Stimulated activated CD4-positive, alpha-beta T cell treated with anti-CD3 and anti-CD28 coated beads, Interleukin-2, amount 100 ng/mL, for 4 hours (primary cell): Measurements from ENCODE around the gene ADM2.

Experiments used
- DNase-seq: peaks from one replicate; pipeline ENCODE4 v3.0.0-alpha.2; 2020; ENCODE audit warnings: low read depth

The ADM2 gene

GRCh38 chr22:50485221-50486131, 4.1 kb downstream of the ADM2 start:
- no peak for DNase-seq

- no peak for DNase-seq
Measured at GRCh38 chr22:50486561-50487289, 5.4 kb downstream of the ADM2 start, which contains the start of gene MIOX. TSS of gene MIOX (plus strand) at chr22:50486859. CDS start at chr22:50486898, 39 bp downstream.

GRCh38 chr22:50487290-50488005, 6.1 kb downstream of the ADM2 start:
- DNase-seq: no peak

GRCh38 chr22:50488006-50488677, 6.8 kb downstream of the ADM2 start:
- no peak for DNase-seq

- DNase-seq: no peak
Measured at GRCh38 chr22:50488886-50489285, 7.5 kb downstream of the ADM2 start.

- no peak for DNase-seq
Measured at GRCh38 chr22:50489363-50490243, 8.3 kb downstream of the ADM2 start.

GRCh38 chr22:50490531-50491308, 9.4 kb downstream of the ADM2 start:
- DNase-seq: no peak

- DNase-seq: no peak
Measured at GRCh38 chr22:50497093-50497492, 15.8 kb downstream of the ADM2 start.

- peak; percentile 57 for DNase-seq
Measured at GRCh38 chr22:50498322-50498890, 17.1 kb downstream of the ADM2 start.

- DNase-seq: no peak
Measured at GRCh38 chr22:50500452-50500851, 19.1 kb downstream of the ADM2 start.

GRCh38 chr22:50502096-50502495, 20.8 kb downstream of the ADM2 start:
- no peak for DNase-seq

GRCh38 chr22:50502628-50503474, 21.5 kb downstream of the ADM2 start:
- DNase-seq: no peak

- DNase-seq: no peak
Measured at GRCh38 chr22:50503475-50504145, 22.3 kb downstream of the ADM2 start.

- no peak for DNase-seq
Measured at GRCh38 chr22:50504369-50505211, 23.2 kb downstream of the ADM2 start.

- DNase-seq: no peak
Measured at GRCh38 chr22:50505276-50505775, 24.0 kb downstream of the ADM2 start.

- DNase-seq: no peak
Measured at GRCh38 chr22:50505776-50506610, 24.6 kb downstream of the ADM2 start.
